ENCODE data around the gene STYXL2. TPM values are rescaled to one million over a fixed set of nuclear protein-coding genes. Genes with fewer than 3 reads are reported as not detected.

Gene STYXL2
- total and polyA plus RNA-seq, 2 donors (not counting 3 experiments of a cell fraction or from before 2014, with no cell fraction given), result not detected

DNA sequence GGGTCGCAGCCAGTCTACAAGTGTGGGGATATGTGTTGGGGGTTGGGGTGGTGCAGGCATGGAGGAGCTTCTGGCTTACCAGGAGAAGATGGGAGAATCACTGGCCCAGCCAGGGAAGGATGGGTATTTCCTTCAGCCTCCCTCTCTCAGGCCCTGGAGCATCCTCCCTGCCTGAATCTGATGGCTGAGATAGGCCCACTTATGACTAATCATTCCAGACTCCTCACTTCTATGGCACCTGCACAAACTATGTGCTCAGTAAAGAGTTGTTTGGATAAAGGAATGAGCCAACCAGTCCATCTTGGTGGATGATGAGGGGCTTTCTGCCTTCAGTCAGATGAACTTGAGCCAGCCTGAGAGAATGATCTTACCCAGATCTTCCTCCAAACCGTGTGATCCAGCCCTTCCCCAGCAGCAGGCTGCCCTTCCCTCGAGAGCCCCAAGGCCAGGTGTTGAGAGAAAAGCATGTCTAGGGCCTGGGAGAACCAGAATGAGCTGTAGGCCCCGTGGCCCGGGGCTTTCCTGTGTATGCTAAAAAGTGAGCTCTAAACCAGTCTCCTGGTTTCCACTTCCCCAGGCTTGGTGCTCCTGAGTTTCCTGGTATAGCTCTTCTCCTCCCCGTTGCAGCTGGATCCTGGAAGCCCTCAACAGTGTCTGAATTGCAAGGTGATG is 5.0 kb upstream of the STYXL2 start:
- no peak overlapping the region for H3K27ac ChIP-seq (ENCODE audit: insufficient read depth, low read depth, low read length)
- intact Hi-C loops (cut with micrococcal nuclease), result no loop called here
- no peaks in the 10 kb centered on the region for H3K36me3 ChIP-seq (ENCODE audit: control insufficient read depth in 2 of 2, extremely low read depth in 1 of 2, insufficient read depth in 2 of 2, low read length in 2 of 2)
- DNase-seq (ENCODE audit: low read depth, low spot score), result no peak
- no peaks in the 10 kb centered on the region for H3K4me1 ChIP-seq (ENCODE audit: control insufficient read depth, extremely low read depth, insufficient read depth, low read length)
- BruUV-seq (replicated peaks), result no TSS peak
- H3K9me3 ChIP-seq (replicated peaks; ENCODE audit: control insufficient read depth, insufficient read depth, low read length), result no peaks in the 10 kb centered on the region
- H3K27me3 ChIP-seq (ENCODE audit: control insufficient read depth in 2 of 2, insufficient read depth in 2 of 2, low read length in 2 of 2), result no peaks in the 10 kb centered on the region
- no peak overlapping the region for H3K9ac ChIP-seq (replicated peaks; ENCODE audit: extremely low read depth, insufficient read depth, low read length)
- dilution Hi-C loops (cut with MboI; ENCODE audit: extremely low pct_ligation_motif_present, low sequenced_read_pairs), result no loop called here
- no peaks in the 10 kb centered on the region for H4K20me1 ChIP-seq (replicated peaks; ENCODE audit: control insufficient read depth, extremely low read depth, insufficient read depth, low read length)
- CTCF ChIA-PET, result interaction anchor here (1.0 kb wide), 1 partner anchor 9 kb away, joined by 4 read pairs; no protein-coding TSS in a partner anchor
- H3K4me3 ChIP-seq (replicated peaks in 1 of 3; ENCODE audit: insufficient read depth in 1 of 3, low read depth in 1 of 3, low read length in 3 of 3), result no peak overlapping the region
- H3K79me2 ChIP-seq (ENCODE audit: control insufficient read depth, insufficient read depth, low read length), result no peaks in the 10 kb centered on the region
- POLR2A ChIA-PET, result no interaction called here
- H3K4me2 ChIP-seq (ENCODE audit: insufficient read depth, low read length), result no peak overlapping the region
- no peak overlapping the region for H2AFZ ChIP-seq (ENCODE audit: low read depth, low read length)
- no peaks in the 10 kb centered on the region for H3K9me1 ChIP-seq (replicated peaks; ENCODE audit: control insufficient read depth, extremely low read depth, insufficient read depth, low read length)
- no peak for FAIRE-seq
- no peak for TF ChIP-seq CTCF (IDR thresholded peaks at IDR 0.05; ENCODE audit: extremely low read depth in 1 of 2, insufficient read depth in 1 of 2, low read depth in 1 of 2, low read length in 2 of 2)
- no peak for TF ChIP-seq GATA2 (IDR thresholded peaks at IDR 0.05; ENCODE audit: insufficient read depth, insufficient read length, low read depth, low read length)
- no peak for TF ChIP-seq MAX (IDR thresholded peaks at IDR 0.05; ENCODE audit: insufficient read depth, insufficient read length)
- no peak for TF ChIP-seq FOS (IDR thresholded peaks at IDR 0.05; ENCODE audit: borderline replicate concordance, insufficient read depth, low read length)
- no peak for TF ChIP-seq EZH2 (IDR thresholded peaks at IDR 0.05; ENCODE audit: borderline replicate concordance, low read depth, low read length, severe bottlenecking)
- TF ChIP-seq JUN (IDR thresholded peaks at IDR 0.05; ENCODE audit: borderline replicate concordance, insufficient read depth, insufficient read length, low read depth), result no peak
- TF ChIP-seq MYC (IDR thresholded peaks at IDR 0.05; ENCODE audit: low read depth, low read length), result no peak
- TF ChIP-seq POLR2A (IDR thresholded peaks at IDR 0.05; ENCODE audit: low read depth, low read length), result no peak
- TF ChIP-seq POLR2AphosphoS5 (IDR thresholded peaks at IDR 0.05; ENCODE audit: insufficient read depth, low read depth, low read length), result no peak

Data from endothelial cell of umbilical vein (primary cell).